ENCODE results near the gene SDK1.
A peak's percentile ranks its signal among the peaks of the same experiment; 100 is the strongest.

The SDK1 gene

DNA sequence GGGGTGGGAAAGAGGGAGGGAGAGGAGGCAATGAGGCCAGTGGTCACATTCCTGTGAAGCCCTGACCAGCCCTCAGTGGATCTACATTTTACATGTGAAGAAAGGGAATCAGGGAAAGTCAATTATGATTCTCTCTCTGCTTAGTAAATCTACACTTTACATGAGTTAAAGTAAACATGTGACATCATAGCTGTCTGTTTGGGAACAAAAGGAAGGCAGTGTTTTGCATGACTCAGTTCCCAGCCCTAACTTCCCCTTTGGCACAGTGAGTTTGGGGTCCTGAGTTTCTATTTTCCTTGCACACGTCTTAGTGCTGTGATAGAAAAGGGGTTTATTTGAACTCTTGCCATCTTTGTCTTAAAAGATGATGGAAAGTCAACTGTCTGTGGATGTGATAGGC is 615.1 kb downstream of the SDK1 start:
- H3K36me3 ChIP-seq (ENCODE audit: control insufficient read depth in 1 of 2, insufficient read depth in 2 of 2, low read length in 2 of 2): no peaks in the 10 kb centered on the region
- no peak overlapping the region for H2AK5ac ChIP-seq (ENCODE audit: low read length)
- H3K9ac ChIP-seq (ENCODE audit: low read length): no peak overlapping the region
- H3K14ac ChIP-seq (ENCODE audit: low read length): no peak overlapping the region
- no peak overlapping the region for H4K12ac ChIP-seq (ENCODE audit: low read depth, low read length)
- H4K91ac ChIP-seq (ENCODE audit: low read depth, low read length): no peak overlapping the region
- H3K27ac ChIP-seq (ENCODE audit: low read depth, low read length): no peak overlapping the region
- no peak overlapping the region for H2BK5ac ChIP-seq (ENCODE audit: low read depth, low read length, poor library complexity)
- no peak overlapping the region for H2AFZ ChIP-seq (ENCODE audit: insufficient read depth, low read length, poor library complexity)
- H3K79me1 ChIP-seq (ENCODE audit: low read length): no peaks in the 10 kb centered on the region
- H3K4me1 ChIP-seq (ENCODE audit: control insufficient read depth in 1 of 2, insufficient read depth in 2 of 2, low read length in 2 of 2): peaks cover 5 to 8% of the 10 kb centered on the region in 2 experiments
- H3K27me3 ChIP-seq (ENCODE audit: insufficient read depth, low read length): no peaks in the 10 kb centered on the region
- no peak overlapping the region for H3K4ac ChIP-seq (ENCODE audit: low read depth, low read length)
- H3K4me2 ChIP-seq (ENCODE audit: low read length): no peak overlapping the region
- no peak for DNase-seq
- no peak overlapping the region for H3K18ac ChIP-seq (ENCODE audit: low read length)
- no peak overlapping the region for H3K23ac ChIP-seq (ENCODE audit: low read length)
- H4K8ac ChIP-seq (ENCODE audit: low read depth, low read length): no peak overlapping the region
- H3K4me3 ChIP-seq (ENCODE audit: low read depth, low read length): no peak overlapping the region
- H3K79me2 ChIP-seq (ENCODE audit: control insufficient read depth, insufficient read depth, low read length, poor library complexity): no peaks in the 10 kb centered on the region
- no CpG with 5 or more reads among the region's 1 CpG for WGBS (ENCODE audit: extremely low coverage, insufficient coverage, insufficient read length)
- no peak overlapping the region for H2BK12ac ChIP-seq (ENCODE audit: low read length)
- no peak overlapping the region for H2BK120ac ChIP-seq (ENCODE audit: insufficient read depth, low read length, poor library complexity)
- peaks cover 1% of the 10 kb centered on the region for H3K9me3 ChIP-seq (ENCODE audit: insufficient read depth, low read depth, low read length)

DNA sequence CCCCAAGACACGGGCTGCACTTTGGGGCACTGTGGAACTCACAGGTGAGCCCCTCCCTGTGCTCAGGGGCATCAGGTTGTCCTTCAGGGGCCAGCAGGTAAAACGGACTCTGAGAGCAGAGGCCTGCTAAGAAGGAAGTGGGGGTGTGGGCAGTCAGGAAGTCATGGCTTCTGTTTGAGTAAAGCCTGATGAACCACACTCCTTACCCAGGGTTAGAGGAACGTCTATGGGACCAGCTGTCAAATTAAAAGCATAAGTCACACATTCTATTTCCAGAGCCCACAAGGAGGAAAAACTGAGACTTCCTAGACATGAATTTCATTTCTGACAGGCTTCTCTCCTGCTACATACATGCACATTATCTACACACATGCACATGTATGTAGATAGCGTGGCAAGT is 616.4 kb downstream of the SDK1 start:
- no peaks in the 10 kb centered on the region for H3K27me3 ChIP-seq (ENCODE audit: insufficient read depth, low read length)

DNA sequence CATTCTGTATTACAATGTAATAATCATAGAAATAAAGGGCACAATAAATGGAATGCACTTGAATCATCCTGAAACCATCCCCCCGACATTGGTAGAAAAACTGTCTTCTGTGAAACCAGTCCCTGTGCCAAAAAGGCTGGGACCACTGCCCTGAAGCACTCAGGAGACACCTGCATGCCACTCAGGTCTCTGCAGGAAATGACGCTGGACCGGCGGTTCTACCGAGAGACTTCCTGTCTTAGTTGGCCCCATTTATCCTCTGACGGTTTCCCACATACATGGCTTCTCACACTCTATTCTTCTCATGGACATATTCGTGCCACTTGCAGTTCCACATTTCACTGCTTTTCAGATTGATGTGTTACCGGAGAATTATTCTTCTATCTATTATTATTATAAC is 617.5 kb downstream of the SDK1 start:
- Histone ChIP-seq H3K9ac (ENCODE audit: low read length) (no peak overlapping the region), H4K12ac (ENCODE audit: low read depth, low read length) (no peak overlapping the region), H2AFZ (ENCODE audit: insufficient read depth, low read length, poor library complexity) (no peak overlapping the region), H3K23ac (ENCODE audit: low read length) (no peak overlapping the region), H4K91ac (ENCODE audit: low read depth, low read length) (no peak overlapping the region), H4K8ac (ENCODE audit: low read depth, low read length) (no peak overlapping the region), H2AK5ac (ENCODE audit: low read length) (no peak overlapping the region), H3K79me1 (ENCODE audit: low read length) (peaks cover 2% of the 10 kb centered on the region), H3K27me3 (ENCODE audit: insufficient read depth, low read length) (no peaks in the 10 kb centered on the region), H3K36me3 (ENCODE audit: control insufficient read depth in 1 of 2, insufficient read depth in 2 of 2, low read length in 2 of 2) (no peaks in the 10 kb centered on the region), H3K18ac (ENCODE audit: low read length) (no peak overlapping the region), H3K4me2 (ENCODE audit: low read length) (no peak overlapping the region), H3K9me3 (ENCODE audit: insufficient read depth, low read depth, low read length) (peaks cover 1% of the 10 kb centered on the region), H2BK120ac (ENCODE audit: insufficient read depth, low read length, poor library complexity) (no peak overlapping the region), H3K4ac (ENCODE audit: low read depth, low read length) (no peak overlapping the region), H3K4me3 (ENCODE audit: low read depth, low read length) (no peak overlapping the region), H3K14ac (ENCODE audit: low read length) (no peak overlapping the region), H3K27ac (ENCODE audit: low read depth, low read length) (no peak overlapping the region), H2BK5ac (ENCODE audit: low read depth, low read length, poor library complexity) (no peak overlapping the region), H2BK12ac (ENCODE audit: low read length) (no peak overlapping the region), H3K79me2 (ENCODE audit: control insufficient read depth, insufficient read depth, low read length, poor library complexity) (no peaks in the 10 kb centered on the region), H3K4me1 (ENCODE audit: control insufficient read depth in 1 of 2, insufficient read depth in 2 of 2, low read length in 2 of 2) (peaks cover 5 to 10% of the 10 kb centered on the region in 2 experiments)
- WGBS (ENCODE audit: extremely low coverage, insufficient coverage, insufficient read length): no CpG with 5 or more reads among the region's 8 CpGs
- no peak for DNase-seq

More for the DNA sequence above, 616.4 kb downstream of the SDK1 start:
- Histone ChIP-seq H3K9me3 (ENCODE audit: insufficient read depth, low read depth, low read length) (peaks cover 1% of the 10 kb centered on the region), H2AK5ac (ENCODE audit: low read length) (no peak overlapping the region), H3K4me3 (ENCODE audit: low read depth, low read length) (no peak overlapping the region), H3K9ac (ENCODE audit: low read length) (no peak overlapping the region), H3K4me1 (ENCODE audit: control insufficient read depth in 1 of 2, insufficient read depth in 2 of 2, low read length in 2 of 2) (peaks cover 5 to 8% of the 10 kb centered on the region in 2 experiments), H3K27ac (ENCODE audit: low read depth, low read length) (no peak overlapping the region), H4K12ac (ENCODE audit: low read depth, low read length) (no peak overlapping the region), H3K4me2 (ENCODE audit: low read length) (no peak overlapping the region), H3K79me1 (ENCODE audit: low read length) (peaks cover 2% of the 10 kb centered on the region), H2AFZ (ENCODE audit: insufficient read depth, low read length, poor library complexity) (no peak overlapping the region), H3K4ac (ENCODE audit: low read depth, low read length) (no peak overlapping the region), H4K91ac (ENCODE audit: low read depth, low read length) (no peak overlapping the region), H3K79me2 (ENCODE audit: control insufficient read depth, insufficient read depth, low read length, poor library complexity) (no peaks in the 10 kb centered on the region), H3K36me3 (ENCODE audit: control insufficient read depth in 1 of 2, insufficient read depth in 2 of 2, low read length in 2 of 2) (no peaks in the 10 kb centered on the region), H2BK120ac (ENCODE audit: insufficient read depth, low read length, poor library complexity) (no peak overlapping the region), H3K23ac (ENCODE audit: low read length) (no peak overlapping the region), H3K14ac (ENCODE audit: low read length) (no peak overlapping the region), H2BK12ac (ENCODE audit: low read length) (no peak overlapping the region), H3K18ac (ENCODE audit: low read length) (no peak overlapping the region), H4K8ac (ENCODE audit: low read depth, low read length) (no peak overlapping the region), H2BK5ac (ENCODE audit: low read depth, low read length, poor library complexity) (no peak overlapping the region)
- no peak for DNase-seq
- no CpG with 5 or more reads among the region's 4 CpGs for WGBS (ENCODE audit: extremely low coverage, insufficient coverage, insufficient read length)

DNA sequence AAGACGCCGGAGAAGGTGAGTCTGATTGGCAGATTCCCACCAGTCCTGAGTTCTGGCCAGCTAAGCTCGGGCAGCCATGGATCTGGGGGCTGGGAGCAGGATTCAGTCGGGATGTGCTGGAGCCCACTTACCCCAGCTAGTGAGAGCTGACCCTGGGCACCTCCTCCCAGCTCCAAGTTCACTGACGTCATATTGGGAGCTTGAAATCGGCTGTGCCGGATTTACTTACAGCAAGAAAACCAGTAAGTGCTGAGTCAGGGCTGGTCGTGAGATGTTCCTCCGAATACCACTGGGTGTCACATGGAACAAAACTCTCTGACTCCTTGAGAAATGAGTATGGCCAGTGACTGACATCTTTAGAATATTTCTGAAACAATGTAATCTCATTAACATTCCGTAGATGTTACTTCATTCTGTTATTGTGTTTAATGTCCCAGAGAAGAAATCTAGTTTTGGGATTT is 621.2 kb downstream of the SDK1 start:
- Histone ChIP-seq H3K4ac (ENCODE audit: low read depth, low read length) (no peak overlapping the region), H2BK120ac (ENCODE audit: insufficient read depth, low read length, poor library complexity) (no peak overlapping the region), H3K14ac (ENCODE audit: low read length) (peak overlapping the region; percentile 9), H3K27ac (ENCODE audit: low read depth, low read length) (no peak overlapping the region), H3K9me3 (ENCODE audit: insufficient read depth, low read depth, low read length) (peaks cover 1% of the 10 kb centered on the region), H3K79me2 (ENCODE audit: control insufficient read depth, insufficient read depth, low read length, poor library complexity) (no peaks in the 10 kb centered on the region), H3K18ac (ENCODE audit: low read length) (no peak overlapping the region), H3K27me3 (ENCODE audit: insufficient read depth, low read length) (no peaks in the 10 kb centered on the region), H3K79me1 (ENCODE audit: low read length) (peaks cover 2% of the 10 kb centered on the region), H3K36me3 (ENCODE audit: control insufficient read depth in 1 of 2, insufficient read depth in 2 of 2, low read length in 2 of 2) (no peaks in the 10 kb centered on the region), H3K4me2 (ENCODE audit: low read length) (no peak overlapping the region), H4K91ac (ENCODE audit: low read depth, low read length) (no peak overlapping the region), H3K4me3 (ENCODE audit: low read depth, low read length) (no peak overlapping the region), H2BK12ac (ENCODE audit: low read length) (no peak overlapping the region), H3K9ac (ENCODE audit: low read length) (no peak overlapping the region), H3K4me1 (ENCODE audit: control insufficient read depth in 1 of 2, insufficient read depth in 2 of 2, low read length in 2 of 2) (peaks cover 10 to 20% of the 10 kb centered on the region in 2 experiments), H3K23ac (ENCODE audit: low read length) (no peak overlapping the region), H2BK5ac (ENCODE audit: low read depth, low read length, poor library complexity) (no peak overlapping the region), H2AFZ (ENCODE audit: insufficient read depth, low read length, poor library complexity) (peak overlapping the region; percentile 23), H2AK5ac (ENCODE audit: low read length) (no peak overlapping the region), H4K8ac (ENCODE audit: low read depth, low read length) (no peak overlapping the region), H4K12ac (ENCODE audit: low read depth, low read length) (no peak overlapping the region)
- no CpG with 5 or more reads among the region's 10 CpGs for WGBS (ENCODE audit: extremely low coverage, insufficient coverage, insufficient read length)
- DNase-seq: peak; percentile 86 to 91

All from trophoblast cell (in vitro differentiated cells and primary cell).